ENCODE data around the gene WNT11.

Gene WNT11

GRCh38 chr11:76206327-76207081 lies at the start of gene WNT11:
Gene WNT11, minus strand, starts transcription at chr11:76206502. Its CDS starts 95 bp downstream, at chr11:76206407.
- no peak for DNase-seq (ENCODE audit: low read depth, low spot score)

- no peak for DNase-seq (ENCODE audit: low read depth, low spot score)
Observed at GRCh38 chr11:76253416-76253815, 47.1 kb upstream of the WNT11 start.

- DNase-seq (ENCODE audit: low read depth, low spot score): no peak
Observed at GRCh38 chr11:76252631-76253070, 46.3 kb upstream of the WNT11 start.

GRCh38 chr11:76251576-76251975 lies 45.3 kb upstream of the WNT11 start:
- no peak for DNase-seq (ENCODE audit: low read depth, low spot score)

DNA sequence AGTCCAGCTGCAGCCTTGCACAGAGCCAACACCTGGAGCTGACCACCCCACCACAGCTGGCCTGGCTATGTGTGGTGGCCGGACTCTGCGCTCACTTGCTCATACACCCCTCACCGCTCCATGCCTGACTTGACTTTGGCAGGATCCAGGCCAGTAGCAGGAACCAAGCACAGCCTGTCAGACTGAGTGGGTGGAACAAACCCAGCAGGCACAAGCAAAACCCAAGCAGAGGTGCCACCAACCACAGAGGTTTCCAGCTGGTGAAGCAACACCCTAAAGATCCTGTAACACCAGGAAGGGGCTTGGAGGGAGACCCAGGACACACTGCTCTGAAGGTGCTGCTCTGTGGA lies 44.9 kb upstream of the WNT11 start:
- DNase-seq (ENCODE audit: low read depth, low spot score): no peak

- no peak for DNase-seq (ENCODE audit: low read depth, low spot score)
Observed at GRCh38 chr11:76250520-76251225, 44.4 kb upstream of the WNT11 start.

DNA sequence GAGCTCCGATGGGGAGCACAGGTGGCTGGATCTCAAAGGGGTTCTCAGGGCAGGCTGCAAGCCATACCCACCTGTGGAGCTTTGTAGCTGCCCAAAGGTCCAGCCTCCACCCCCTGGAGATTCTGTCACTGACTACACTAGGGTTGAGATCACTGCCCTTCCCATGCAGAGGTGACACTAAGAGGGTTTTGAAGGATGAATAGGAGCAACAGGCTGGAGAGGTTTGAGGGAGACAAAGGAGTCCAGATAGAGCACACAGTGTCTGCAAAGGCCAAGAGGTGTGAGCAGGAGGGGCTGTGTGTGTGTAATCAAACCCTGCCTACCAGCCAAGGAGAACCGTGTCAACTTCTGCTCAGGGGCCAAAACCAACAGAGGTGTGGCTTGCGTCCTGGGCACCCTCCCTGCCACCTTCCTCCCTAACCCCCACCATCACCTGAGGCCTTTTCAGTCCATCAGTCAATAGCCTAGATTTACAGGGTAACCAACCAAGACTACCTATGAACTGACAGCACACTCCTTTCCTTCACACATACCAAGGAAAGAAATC lies 43.0 kb upstream of the WNT11 start:
- DNase-seq (ENCODE audit: low read depth, low spot score): no peak

DNA sequence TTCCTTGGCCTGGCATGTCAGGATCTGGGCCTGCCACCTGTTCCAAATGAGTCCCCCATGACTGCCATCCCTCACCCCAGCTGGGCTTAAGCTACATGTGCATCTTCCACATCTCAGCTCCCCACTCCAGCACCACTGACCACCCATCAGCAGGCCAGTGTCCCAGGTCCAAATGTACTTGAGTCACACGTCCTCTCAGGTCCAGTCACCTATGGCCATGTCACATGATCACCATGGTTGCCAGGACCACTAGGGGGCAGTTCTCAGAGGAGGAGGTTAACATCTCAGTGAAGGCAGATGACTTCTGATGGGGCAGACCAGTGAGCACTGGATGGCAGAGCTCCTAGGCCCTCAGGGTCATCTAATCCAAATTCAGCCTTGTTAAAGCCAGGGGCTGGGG lies 41.9 kb upstream of the WNT11 start:
- no peak for DNase-seq (ENCODE audit: low read depth, low spot score)

- no peak for DNase-seq (ENCODE audit: low read depth, low spot score)
Observed at GRCh38 chr11:76247091-76247490, 40.8 kb upstream of the WNT11 start.

DNA sequence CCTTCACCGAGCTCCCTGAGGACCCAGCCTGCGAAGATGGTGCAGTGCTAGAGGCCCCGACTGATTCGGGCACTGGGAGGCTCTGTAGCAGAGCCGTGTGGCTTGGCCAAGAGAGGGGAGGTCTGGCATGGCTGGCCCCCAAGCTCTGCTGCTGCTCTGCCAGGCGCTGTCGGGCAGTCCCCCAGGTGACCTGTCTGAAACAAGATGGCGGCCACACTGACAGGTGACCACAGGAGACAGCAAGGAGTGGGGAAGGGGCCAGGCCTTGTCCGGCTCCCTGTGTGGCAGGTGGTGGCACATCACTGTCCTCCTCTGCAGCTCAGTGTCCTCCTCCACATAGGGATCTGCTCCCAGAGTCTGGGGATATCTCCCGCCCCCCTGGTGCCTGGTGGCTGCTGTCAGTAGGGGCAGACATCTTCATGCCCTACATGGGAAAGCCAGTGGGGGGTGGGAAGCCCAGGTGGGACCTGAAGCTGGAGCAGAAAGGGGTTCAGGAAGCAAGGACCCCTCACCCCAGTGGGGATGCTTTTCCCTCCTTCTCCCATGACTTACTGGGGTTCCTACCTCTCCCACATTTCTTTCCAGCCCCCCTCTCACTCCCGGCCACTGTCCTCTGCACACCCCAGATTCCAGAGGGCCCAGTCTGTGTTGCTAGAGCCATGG lies 40.1 kb upstream of the WNT11 start:
- no peak for DNase-seq (ENCODE audit: low read depth, low spot score)

GRCh38 chr11:76245720-76246119 lies 39.4 kb upstream of the WNT11 start:
- no peak for DNase-seq (ENCODE audit: low read depth, low spot score)

- no peak for DNase-seq (ENCODE audit: low read depth, low spot score)
Observed at GRCh38 chr11:76244316-76244851, 38.1 kb upstream of the WNT11 start.

DNA sequence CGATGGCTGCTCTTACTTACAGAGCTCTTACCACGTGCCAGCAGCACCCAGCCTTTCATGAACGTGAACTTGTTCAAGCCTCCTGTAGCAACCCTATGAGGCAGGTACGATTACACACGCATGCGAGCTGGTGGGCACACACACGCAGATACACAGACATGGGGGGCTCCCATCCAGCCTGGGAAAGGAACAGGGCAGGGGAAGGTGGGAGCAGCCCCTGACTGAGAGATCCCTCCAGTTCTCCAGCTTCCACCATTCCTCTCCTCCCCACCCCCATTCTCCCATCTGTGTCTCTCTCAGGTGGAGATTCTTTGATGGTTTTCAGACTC lies 37.6 kb upstream of the WNT11 start:
- no peak for DNase-seq (ENCODE audit: low read depth, low spot score)

- DNase-seq (ENCODE audit: low read depth, low spot score): no peak
Observed at GRCh38 chr11:76243193-76243956, 37.1 kb upstream of the WNT11 start.

- no peak for DNase-seq (ENCODE audit: low read depth, low spot score)
Observed at GRCh38 chr11:76242004-76242779, 35.9 kb upstream of the WNT11 start.

GRCh38 chr11:76241243-76242000 lies 35.1 kb upstream of the WNT11 start:
- no peak for DNase-seq (ENCODE audit: low read depth, low spot score)

GRCh38 chr11:76240666-76241065 lies 34.4 kb upstream of the WNT11 start:
- DNase-seq (ENCODE audit: low read depth, low spot score): no peak

DNA sequence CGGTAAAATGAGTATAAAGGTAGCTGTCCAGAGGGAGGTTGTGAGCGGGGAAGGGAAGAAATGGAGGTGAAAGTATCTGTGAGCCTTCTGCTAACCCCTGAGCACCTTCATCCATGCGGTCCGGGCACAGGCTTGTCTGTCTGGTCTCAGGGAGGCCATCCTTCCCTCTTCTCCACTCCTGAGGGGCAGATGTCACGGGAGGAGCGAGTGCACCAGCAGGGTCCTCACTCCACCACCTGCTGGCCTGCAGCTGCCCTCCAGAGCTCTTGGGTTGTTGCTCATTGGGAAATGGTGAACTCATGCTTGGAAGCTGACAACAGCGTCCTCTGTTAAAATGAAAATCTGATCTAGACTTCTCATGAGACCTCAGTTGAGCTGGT lies 33.8 kb upstream of the WNT11 start:
- DNase-seq (ENCODE audit: low read depth, low spot score): no peak

DNA sequence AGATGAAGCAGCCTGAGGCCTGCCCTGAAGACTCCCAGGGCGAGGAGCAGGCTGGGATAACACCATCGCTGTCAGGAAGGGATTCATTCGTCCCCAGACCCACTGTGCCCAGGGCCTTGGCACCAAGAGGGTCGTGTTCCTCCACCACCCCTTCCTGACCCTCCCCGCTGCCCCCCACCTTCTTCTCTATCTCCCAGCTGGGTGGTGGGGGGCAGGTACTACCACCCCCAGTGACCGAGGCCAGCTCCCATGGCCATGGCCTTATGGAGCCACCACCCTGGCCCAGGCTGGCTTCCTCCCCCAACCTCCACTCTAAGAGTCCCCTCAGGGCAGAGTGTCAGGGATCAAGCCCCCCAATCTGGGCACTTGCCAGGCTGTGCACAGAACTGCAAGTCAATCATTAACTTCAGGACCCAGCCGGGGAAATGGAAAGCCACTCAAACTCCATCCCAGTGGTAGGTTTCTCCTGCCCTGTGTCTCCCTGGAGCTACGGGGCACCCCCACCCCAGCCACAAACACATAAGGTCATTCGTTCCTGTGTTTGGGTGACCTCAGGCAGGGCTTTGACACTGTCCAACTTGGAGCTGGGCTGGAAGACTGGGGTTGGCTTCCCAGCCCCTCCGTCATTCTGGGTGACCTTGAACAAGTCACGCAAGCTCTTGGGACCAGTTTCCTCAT lies 33.3 kb upstream of the WNT11 start:
- DNase-seq (ENCODE audit: low read depth, low spot score): no peak

GRCh38 chr11:76238551-76238950 lies 32.2 kb upstream of the WNT11 start:
- DNase-seq (ENCODE audit: low read depth, low spot score): no peak

Data from smooth muscle cell of the brain vasculature (primary cell).